ENCODE measurements around the gene GLTPD2.

DNA sequence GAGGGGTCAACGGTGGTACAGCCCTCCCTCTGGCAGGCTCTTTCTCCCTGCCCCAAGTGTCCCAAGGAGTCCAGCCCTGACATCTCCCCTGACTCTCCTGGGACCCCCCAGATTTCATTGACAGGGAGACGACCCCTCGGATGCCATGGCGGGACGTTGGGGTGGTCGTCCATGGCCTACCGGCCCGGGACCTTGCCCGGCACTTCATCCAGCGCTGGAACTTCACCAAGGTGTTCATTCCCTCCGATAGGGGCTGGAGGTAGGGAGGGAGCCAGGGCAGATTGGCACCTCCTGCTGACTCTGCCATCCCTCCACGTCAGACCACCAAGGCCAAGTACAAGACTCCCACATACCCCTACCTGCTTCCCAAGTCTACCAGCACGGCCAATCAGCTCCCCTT is 28.1 kb downstream of the GLTPD2 start:
- TF ChIP-seq BACH2 (CRISPR knock-in tag; IDR thresholded peaks at IDR 0.05; ENCODE audit: borderline replicate concordance), result no peak
- TF ChIP-seq, protein P1, sequence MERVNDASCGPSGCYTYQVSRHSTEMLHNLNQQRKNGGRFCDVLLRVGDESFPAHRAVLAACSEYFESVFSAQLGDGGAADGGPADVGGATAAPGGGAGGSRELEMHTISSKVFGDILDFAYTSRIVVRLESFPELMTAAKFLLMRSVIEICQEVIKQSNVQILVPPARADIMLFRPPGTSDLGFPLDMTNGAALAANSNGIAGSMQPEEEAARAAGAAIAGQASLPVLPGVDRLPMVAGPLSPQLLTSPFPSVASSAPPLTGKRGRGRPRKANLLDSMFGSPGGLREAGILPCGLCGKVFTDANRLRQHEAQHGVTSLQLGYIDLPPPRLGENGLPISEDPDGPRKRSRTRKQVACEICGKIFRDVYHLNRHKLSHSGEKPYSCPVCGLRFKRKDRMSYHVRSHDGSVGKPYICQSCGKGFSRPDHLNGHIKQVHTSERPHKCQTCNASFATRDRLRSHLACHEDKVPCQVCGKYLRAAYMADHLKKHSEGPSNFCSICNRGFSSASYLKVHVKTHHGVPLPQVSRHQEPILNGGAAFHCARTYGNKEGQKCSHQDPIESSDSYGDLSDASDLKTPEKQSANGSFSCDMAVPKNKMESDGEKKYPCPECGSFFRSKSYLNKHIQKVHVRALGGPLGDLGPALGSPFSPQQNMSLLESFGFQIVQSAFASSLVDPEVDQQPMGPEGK (CRISPR knock-in tag; IDR thresholded peaks at IDR 0.05; ENCODE audit: borderline replicate concordance), result no peak
- TF ChIP-seq, protein P2, sequence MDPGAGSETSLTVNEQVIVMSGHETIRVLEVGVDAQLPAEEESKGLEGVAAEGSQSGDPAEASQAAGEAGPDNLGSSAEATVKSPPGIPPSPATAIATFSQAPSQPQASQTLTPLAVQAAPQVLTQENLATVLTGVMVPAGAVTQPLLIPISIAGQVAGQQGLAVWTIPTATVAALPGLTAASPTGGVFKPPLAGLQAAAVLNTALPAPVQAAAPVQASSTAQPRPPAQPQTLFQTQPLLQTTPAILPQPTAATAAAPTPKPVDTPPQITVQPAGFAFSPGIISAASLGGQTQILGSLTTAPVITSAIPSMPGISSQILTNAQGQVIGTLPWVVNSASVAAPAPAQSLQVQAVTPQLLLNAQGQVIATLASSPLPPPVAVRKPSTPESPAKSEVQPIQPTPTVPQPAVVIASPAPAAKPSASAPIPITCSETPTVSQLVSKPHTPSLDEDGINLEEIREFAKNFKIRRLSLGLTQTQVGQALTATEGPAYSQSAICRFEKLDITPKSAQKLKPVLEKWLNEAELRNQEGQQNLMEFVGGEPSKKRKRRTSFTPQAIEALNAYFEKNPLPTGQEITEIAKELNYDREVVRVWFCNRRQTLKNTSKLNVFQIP (CRISPR knock-in tag; IDR thresholded peaks at IDR 0.05; ENCODE audit: borderline replicate concordance, low read depth), result no peak
